Lower lobe of right lung (tissue), 2 donors: ENCODE data around the gene HBEGF. TPM values are rescaled to one million over a fixed set of nuclear protein-coding genes. Genes with fewer than 3 reads are reported as not detected.

Source experiments
- ATAC-seq, 2 donors: fragments of 200-7000 bp; cut with Tn5 transposase; one replicate each; pipeline ENCODE4 v1.9.1; 2020 to 2022; ENCODE audit warnings: mild to moderate bottlenecking in 2 of 2, moderate library complexity in 2 of 2
- DNase-seq: peaks from one replicate; pipeline ENCODE4 v3.0.0-alpha.2; 2020
- H3K27ac ChIP-seq: fragments of 200-600 bp; one replicate; pipeline ENCODE4 v1.8.0; 2022
- H3K27me3 ChIP-seq: fragments of 200-600 bp; one replicate; pipeline ENCODE4 v1.8.0; 2022; ENCODE audit warnings: low read depth
- H3K36me3 ChIP-seq: fragments of 200-600 bp; one replicate; pipeline ENCODE4 v1.8.0; 2022; ENCODE audit warnings: mild to moderate bottlenecking
- H3K4me1 ChIP-seq: fragments of 200-600 bp; one replicate; pipeline ENCODE4 v1.8.0; 2022
- H3K4me3 ChIP-seq: fragments of 200-600 bp; one replicate; pipeline ENCODE4 v1.8.0; 2022; ENCODE audit warnings: mild to moderate bottlenecking
- H3K9me3 ChIP-seq: fragments of 200-600 bp; one replicate; pipeline ENCODE4 v1.8.0; 2022
- intact Hi-C: fragments of 100-400 bp; cut with DNase I; formaldehyde crosslinking; loops from one replicate; pipeline ENCODE4 v1.11.0; 2022
- total RNA-seq: library from RNA; stranded (reverse); fragmentation: NEBNext Ultra II Directional; extraction: Animal tissue kit (Norgen Biotek cat#: 25700); gene quantifications from one replicate; pipeline ENCODE4 v1.2.1, GENCODE V29; 2021
- TF ChIP-seq, protein P1 (sequence below): fragments of 200-600 bp; IDR thresholded peaks from one replicate; pipeline ENCODE4 v1.8.0; 2022; ENCODE audit warnings: antibody characterized with exemption, mild to moderate bottlenecking
- donor health status: DM: no; HTN: yes; CAD: no; lungs with severe emphysema.

Gene HBEGF
- total RNA-seq, 1 donor from 2014 or later = 43.2 TPM

DNA sequence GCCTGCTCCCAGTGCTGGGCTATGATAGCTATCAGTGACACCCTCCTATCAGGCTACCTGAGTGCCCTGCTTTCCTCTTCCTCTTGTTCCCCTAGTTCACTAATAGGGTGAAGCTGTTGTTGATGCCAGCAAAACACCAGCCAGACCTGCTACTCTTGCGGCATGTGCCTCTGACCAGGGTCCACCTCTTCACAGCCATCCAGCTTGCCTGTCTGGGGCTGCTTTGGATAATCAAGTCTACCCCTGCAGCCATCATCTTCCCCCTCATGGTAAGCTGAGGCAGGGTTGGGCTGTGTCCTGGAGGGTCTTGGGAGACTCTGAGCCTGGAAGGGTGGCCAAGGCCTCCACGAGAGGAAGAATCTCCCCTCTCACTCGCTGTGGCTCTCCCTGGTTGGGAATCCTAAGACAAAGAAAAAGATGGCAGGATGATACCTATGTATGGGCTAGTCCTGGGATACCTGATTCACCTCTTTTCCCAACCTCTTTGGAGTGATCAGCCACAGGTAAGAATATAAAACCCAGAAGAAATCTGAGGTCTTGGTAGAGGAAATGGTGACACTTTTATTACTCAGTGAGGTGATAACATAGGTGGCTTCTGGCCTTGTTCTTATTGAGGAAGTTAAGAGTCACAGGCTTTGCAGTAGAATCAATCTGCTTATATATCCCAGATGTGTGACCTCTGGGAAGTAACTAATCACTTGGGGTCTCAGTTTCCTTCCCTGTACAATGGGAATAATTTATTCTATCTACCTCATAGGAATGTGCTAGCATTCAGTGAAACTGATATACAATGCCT, 25.2 kb upstream of the HBEGF start:
- Histone ChIP-seq H3K27ac (no peak overlapping the region), H3K27me3 (no peaks in the 10 kb centered on the region), H3K36me3 (no peaks in the 10 kb centered on the region), H3K4me1 (peaks cover 17% of the 10 kb centered on the region), H3K9me3 (no peaks in the 10 kb centered on the region), H3K4me3 (no peak overlapping the region)
- DNase-seq = no peak
- ATAC-seq = no peak
- TF ChIP-seq, protein P1, sequence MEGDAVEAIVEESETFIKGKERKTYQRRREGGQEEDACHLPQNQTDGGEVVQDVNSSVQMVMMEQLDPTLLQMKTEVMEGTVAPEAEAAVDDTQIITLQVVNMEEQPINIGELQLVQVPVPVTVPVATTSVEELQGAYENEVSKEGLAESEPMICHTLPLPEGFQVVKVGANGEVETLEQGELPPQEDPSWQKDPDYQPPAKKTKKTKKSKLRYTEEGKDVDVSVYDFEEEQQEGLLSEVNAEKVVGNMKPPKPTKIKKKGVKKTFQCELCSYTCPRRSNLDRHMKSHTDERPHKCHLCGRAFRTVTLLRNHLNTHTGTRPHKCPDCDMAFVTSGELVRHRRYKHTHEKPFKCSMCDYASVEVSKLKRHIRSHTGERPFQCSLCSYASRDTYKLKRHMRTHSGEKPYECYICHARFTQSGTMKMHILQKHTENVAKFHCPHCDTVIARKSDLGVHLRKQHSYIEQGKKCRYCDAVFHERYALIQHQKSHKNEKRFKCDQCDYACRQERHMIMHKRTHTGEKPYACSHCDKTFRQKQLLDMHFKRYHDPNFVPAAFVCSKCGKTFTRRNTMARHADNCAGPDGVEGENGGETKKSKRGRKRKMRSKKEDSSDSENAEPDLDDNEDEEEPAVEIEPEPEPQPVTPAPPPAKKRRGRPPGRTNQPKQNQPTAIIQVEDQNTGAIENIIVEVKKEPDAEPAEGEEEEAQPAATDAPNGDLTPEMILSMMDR = no peak
- intact Hi-C loops = no loop called here

DNA sequence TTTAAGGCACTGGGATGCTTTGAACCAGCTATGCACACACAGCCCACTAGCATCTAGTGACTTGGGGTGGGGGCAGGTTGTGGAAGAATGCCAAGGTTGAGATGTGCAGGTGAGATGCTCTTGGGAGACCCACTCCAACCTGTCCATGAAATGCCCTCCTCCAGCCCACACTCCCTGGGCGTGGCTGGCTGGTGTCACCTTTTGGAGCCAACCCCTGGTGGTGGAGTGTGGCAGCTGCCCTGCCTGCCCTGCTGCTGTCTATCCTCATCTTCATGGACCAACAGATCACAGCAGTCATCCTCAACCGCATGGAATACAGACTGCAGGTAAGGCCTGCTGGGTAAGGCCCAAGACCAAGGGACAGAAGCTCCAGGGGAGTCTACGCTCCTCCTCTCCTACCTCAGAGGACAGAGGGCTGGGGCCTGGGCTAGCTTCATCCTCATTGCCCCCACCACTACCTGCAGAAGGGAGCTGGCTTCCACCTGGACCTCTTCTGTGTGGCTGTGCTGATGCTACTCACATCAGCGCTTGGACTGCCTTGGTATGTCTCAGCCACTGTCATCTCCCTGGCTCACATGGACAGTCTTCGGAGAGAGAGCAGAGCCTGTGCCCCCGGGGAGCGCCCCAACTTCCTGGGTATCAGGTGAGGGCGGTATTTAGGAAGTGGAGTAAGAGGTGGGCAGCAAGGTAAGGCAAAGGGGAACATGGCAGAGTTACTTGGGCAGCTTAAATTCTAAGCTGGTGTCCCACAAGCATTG, 21.0 kb upstream of the HBEGF start:
- no peak overlapping the region for H3K4me3 ChIP-seq
- H3K9me3 ChIP-seq = no peaks in the 10 kb centered on the region
- TF ChIP-seq, protein P1 = no peak
- H3K27ac ChIP-seq = no peak overlapping the region
- no peaks in the 10 kb centered on the region for H3K36me3 ChIP-seq
- intact Hi-C loops = no loop called here
- peaks cover 11% of the 10 kb centered on the region for H3K4me1 ChIP-seq
- H3K27me3 ChIP-seq = no peaks in the 10 kb centered on the region
- no peak for ATAC-seq
- DNase-seq = no peak

DNA sequence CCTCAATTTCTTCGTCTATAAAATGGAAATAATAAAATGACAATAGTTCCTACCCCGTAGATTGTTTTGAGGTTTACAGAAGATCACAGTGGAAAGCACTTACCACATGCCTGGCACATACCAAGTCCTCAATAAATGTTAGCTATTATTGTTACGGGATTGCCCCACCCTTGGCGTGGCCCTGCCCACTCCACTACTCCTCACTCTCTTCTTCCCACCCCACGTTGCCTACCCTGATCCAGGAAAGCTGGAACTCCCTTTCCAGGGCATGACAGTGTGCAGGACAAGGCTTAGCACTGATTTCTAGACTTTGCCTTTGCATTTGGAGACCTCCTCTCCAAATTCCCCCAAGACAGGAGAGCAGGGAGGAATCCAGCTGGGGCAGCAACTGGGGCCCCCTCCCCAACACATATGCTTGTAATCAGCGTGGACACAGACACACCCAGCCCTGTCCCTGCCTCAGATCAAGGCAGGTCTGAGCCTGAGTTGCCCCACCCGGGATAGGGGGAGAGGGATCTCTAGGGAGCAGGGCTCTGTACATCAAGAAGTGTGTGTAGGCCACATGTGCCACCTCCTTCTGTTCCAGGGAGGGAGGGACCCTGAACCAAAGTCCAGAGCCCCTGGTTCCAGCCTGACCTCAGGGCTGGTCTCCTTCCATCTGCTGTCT, 20.3 kb upstream of the HBEGF start:
- H3K27me3 ChIP-seq = no peaks in the 10 kb centered on the region
- H3K4me3 ChIP-seq = no peak overlapping the region
- ATAC-seq (no peak), DNase-seq (no peak)
- no peaks in the 10 kb centered on the region for H3K36me3 ChIP-seq
- intact Hi-C loops = no loop called here
- TF ChIP-seq, protein P1 = no peak
- H3K9me3 ChIP-seq = no peaks in the 10 kb centered on the region
- H3K27ac ChIP-seq = no peak overlapping the region
- peaks cover 8% of the 10 kb centered on the region for H3K4me1 ChIP-seq

GRCh38 chr5:140365941-140366340, 19.5 kb upstream of the HBEGF start:
- DNase-seq = no peak
- intact Hi-C loops = no loop called here
- peaks cover 8% of the 10 kb centered on the region for H3K4me1 ChIP-seq
- no peaks in the 10 kb centered on the region for H3K36me3 ChIP-seq
- no peak overlapping the region for H3K4me3 ChIP-seq
- H3K9me3 ChIP-seq = no peaks in the 10 kb centered on the region
- no peak overlapping the region for H3K27ac ChIP-seq
- no peak for ATAC-seq
- H3K27me3 ChIP-seq = no peaks in the 10 kb centered on the region
- TF ChIP-seq, protein P1 = no peak

DNA sequence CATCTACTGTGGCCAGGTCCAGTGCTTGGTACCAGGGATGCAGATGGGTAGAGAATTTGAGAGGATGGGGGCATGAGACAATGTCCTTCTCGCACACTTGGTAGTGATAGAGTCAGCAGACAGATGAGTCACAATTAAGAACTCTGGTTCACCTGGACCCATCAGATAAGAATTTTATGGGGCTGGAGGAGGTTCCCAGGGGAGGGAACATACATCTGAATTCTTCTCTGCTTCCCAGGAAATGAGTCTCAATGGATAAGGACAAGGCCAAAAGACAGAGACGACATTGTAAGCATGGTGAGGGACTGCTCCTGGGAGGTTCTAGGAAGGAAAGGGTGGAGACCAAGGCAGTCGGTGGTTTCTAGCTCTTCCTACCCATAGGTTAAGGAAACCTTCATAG, 18.9 kb upstream of the HBEGF start:
- intact Hi-C loops = no loop called here
- DNase-seq (no peak), ATAC-seq (no peak)
- Histone ChIP-seq H3K27me3 (no peaks in the 10 kb centered on the region), H3K27ac (no peak overlapping the region), H3K4me3 (no peak overlapping the region), H3K4me1 (peaks cover 8% of the 10 kb centered on the region), H3K9me3 (no peaks in the 10 kb centered on the region), H3K36me3 (no peaks in the 10 kb centered on the region)
- TF ChIP-seq, protein P1 = no peak
